GM23338 (cell line): Measurements from ENCODE around the gene SETBP1. TPM values are rescaled to one million over a fixed set of nuclear protein-coding genes. Genes with fewer than 3 reads are reported as not detected.

Source experiments
- ATAC-seq: fragments of 200-7000 bp; cut with Tn5 transposase; 3 replicates; pipeline ENCODE4 v1.9.1; 2020
- DNase-seq: peaks from one replicate; pipeline ENCODE4 v3.0.0-alpha.2; 2015; ENCODE audit warnings: low spot score
- H2AFZ ChIP-seq: fragments of 200-600 bp; sonication (generic); 2 replicates; pipeline ENCODE4 v1.8.0; 2016; ENCODE audit warnings: antibody characterized with exemption, mild to moderate bottlenecking, moderate library complexity
- H3F3A ChIP-seq: fragments of 200-600 bp; sonication (generic); replicated peaks from 2 replicates; pipeline ENCODE4 v1.8.0; 2017; ENCODE audit warnings: antibody characterized with exemption, mixed run types, low read depth
- H3K27ac ChIP-seq: fragments of 200-600 bp; sonication (generic); 2 replicates; pipeline ENCODE4 v1.6.1; 2016; ENCODE audit warnings: low read depth
- H3K27me3 ChIP-seq: fragments of 200-600 bp; sonication (generic); 2 replicates; pipeline ENCODE4 v1.8.0; 2016; ENCODE audit warnings: mild to moderate bottlenecking, mixed run types, moderate library complexity; ENCODE audit not compliant: insufficient read depth
- H3K36me3 ChIP-seq: fragments of 200-600 bp; sonication (generic); 2 replicates; pipeline ENCODE4 v1.8.0; 2016; ENCODE audit warnings: mild to moderate bottlenecking; ENCODE audit not compliant: insufficient read depth
- H3K4me1 ChIP-seq: fragments of 200-600 bp; sonication (generic); 2 replicates; pipeline ENCODE4 v1.8.0; 2016; ENCODE audit warnings: mild to moderate bottlenecking, moderate library complexity; ENCODE audit not compliant: insufficient read depth
- H3K4me2 ChIP-seq: fragments of 200-600 bp; sonication (generic); 2 replicates; pipeline ENCODE4 v1.7.1; 2017; ENCODE audit warnings: mixed run types
- H3K4me3 ChIP-seq: fragments of 200-600 bp; sonication (generic); 2 replicates; pipeline ENCODE4 v1.6.1; 2016; ENCODE audit warnings: mixed run types
- H3K79me2 ChIP-seq: fragments of 200-600 bp; sonication (generic); replicated peaks from 2 replicates; pipeline ENCODE4 v1.8.0; 2017; ENCODE audit warnings: mild to moderate bottlenecking; ENCODE audit not compliant: insufficient read depth
- H3K9me2 ChIP-seq: fragments of 200-600 bp; sonication (generic); 2 replicates; pipeline ENCODE4 v1.8.0; 2017; ENCODE audit not compliant: insufficient read depth
- H4K20me1 ChIP-seq: fragments of 200-600 bp; sonication (generic); replicated peaks from 2 replicates; pipeline ENCODE4 v1.8.0; 2017; ENCODE audit warnings: mild to moderate bottlenecking; ENCODE audit not compliant: insufficient read depth
- H3K27ac Mint-ChIP-seq: 2 replicates; pipeline ENCODE4 v1.8.0; 2020; ENCODE audit warnings: inconsistent platforms, mild to moderate bottlenecking, moderate library complexity, mixed read lengths
- H3K27me3 Mint-ChIP-seq: 3 replicates; pipeline ENCODE4 v1.8.0; 2022; ENCODE audit warnings: low read depth, mild to moderate bottlenecking, moderate library complexity, mixed read lengths, inconsistent platforms; ENCODE audit not compliant: insufficient read depth, poor library complexity
- H3K36me3 Mint-ChIP-seq: 3 replicates; pipeline ENCODE4 v1.8.0; 2021; ENCODE audit warnings: low read depth, mild to moderate bottlenecking, inconsistent platforms, moderate library complexity, mixed read lengths
- H3K4me1 Mint-ChIP-seq: 3 replicates; pipeline ENCODE4 v1.8.0; 2020; ENCODE audit warnings: mild to moderate bottlenecking, inconsistent platforms, mixed read lengths
- H3K4me3 Mint-ChIP-seq: 3 replicates; pipeline ENCODE4 v1.8.0; 2021; ENCODE audit warnings: moderate library complexity, mild to moderate bottlenecking, inconsistent platforms, mixed read lengths
- H3K9me3 Mint-ChIP-seq: 3 replicates; pipeline ENCODE4 v1.8.0; 2020; ENCODE audit warnings: moderate library complexity, mild to moderate bottlenecking, inconsistent platforms, mixed read lengths
- CREB1 ChIP-seq: fragments of 250-450 bp; sonication (Bioruptor Pico); IDR thresholded peaks from 2 replicates; pipeline ENCODE4 v1.5.0; 2020; ENCODE audit warnings: low read depth, mild to moderate bottlenecking, moderate library complexity
- EZH2 ChIP-seq: fragments of 200-600 bp; sonication (generic); IDR thresholded peaks from one replicate; pipeline ENCODE4 v1.8.0; 2017; ENCODE audit warnings: antibody characterized with exemption, mild to moderate bottlenecking, low read depth; ENCODE audit not compliant: unreplicated experiment
- JUNB ChIP-seq: IDR thresholded peaks from one replicate; pipeline ENCODE4 v1.6.1; 2016; ENCODE audit warnings: antibody characterized with exemption; ENCODE audit not compliant: unreplicated experiment
- POLR2AphosphoS5 ChIP-seq: IDR thresholded peaks from 2 replicates; pipeline ENCODE4 v1.6.1; 2016; ENCODE audit warnings: antibody characterized with exemption, low read depth
- ZNF114 ChIP-seq: fragments of 250-450 bp; sonication (Bioruptor Pico); IDR thresholded peaks from 2 replicates; pipeline ENCODE4 v1.5.0; 2020; ENCODE audit warnings: mild to moderate bottlenecking, moderate library complexity
- ZNF331 ChIP-seq: fragments of 250-450 bp; sonication (Bioruptor Pico); IDR thresholded peaks from 2 replicates; pipeline ENCODE4 v1.5.0; 2020; ENCODE audit warnings: low read depth, mild to moderate bottlenecking, moderate library complexity
- ZNF462 ChIP-seq: fragments of 250-450 bp; sonication (Bioruptor Pico); IDR thresholded peaks from 2 replicates; pipeline ENCODE4 v1.5.0; 2020; ENCODE audit warnings: mild to moderate bottlenecking, moderate library complexity
- polyA plus RNA-seq: library from polyadenylated mRNA; unstranded; fragments of >200 nt; fragmentation: Nextera tagmentation; extraction: Ambion mirVana; gene quantifications from 2 replicates; pipeline ENCODE4 v1.2.1, GENCODE V29; 2016
- total RNA-seq: library from RNA; depleted of rRNA; stranded (reverse); fragments of >200 nt; shearing (Covaris generic); gene quantifications from 2 replicates; pipeline ENCODE4 v1.2.3, GENCODE V29; 2014
- TF ChIP-seq, protein P1 (sequence below): IDR thresholded peaks from one replicate; pipeline ENCODE4 v1.6.1; 2018; ENCODE audit warnings: antibody characterized with exemption; ENCODE audit not compliant: unreplicated experiment
- TF ChIP-seq, protein P2 (sequence below), 2 experiments: fragments of 200-600 bp in 1 of 2; sonication (generic) in 1 of 2; conservative IDR thresholded peaks; 2 replicates each; pipeline versions ENCODE4 v1.5.1 to v1.6.1; 2016 to 2017; ENCODE audit warnings: antibody characterized with exemption in 2 of 2, low read depth in 2 of 2, mild to moderate bottlenecking in 2 of 2, moderate library complexity in 1 of 2

SETBP1 gene
- total and polyA plus RNA-seq, 2 experiments from 2014 or later = 1.6 to 5.5 TPM

DNA sequence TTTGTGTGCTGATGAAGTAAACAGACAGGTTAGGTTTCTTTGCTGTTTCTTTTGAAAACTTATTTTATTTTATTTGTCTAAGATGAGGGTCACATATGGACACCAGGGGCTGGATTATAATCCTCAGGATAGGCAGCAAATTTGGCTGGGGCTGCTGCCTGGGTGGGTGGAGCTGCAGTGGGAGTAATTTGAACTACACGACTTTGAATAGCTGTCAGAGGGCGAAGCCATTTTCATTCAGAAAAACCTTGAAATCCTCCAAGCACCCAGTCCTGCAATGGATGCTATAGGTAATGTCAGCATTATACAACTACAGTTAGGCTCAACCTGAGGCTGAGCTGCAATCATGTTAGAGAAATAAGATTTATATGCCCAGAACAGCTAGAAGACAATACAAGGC lies 16.6 kb downstream of the SETBP1 start:
- Mint-ChIP-seq H3K4me3 (no peak overlapping the region), H3K4me1 (peaks cover 48% of the 10 kb centered on the region), H3K9me3 (peaks cover 3% of the 10 kb centered on the region; the same call in 1 of the 3 replicates), H3K27me3 (no peaks in the 10 kb centered on the region), H3K27ac (peak overlapping the region; percentile 55; the same call in 1 of the 2 replicates), H3K36me3 (peaks cover 7% of the 10 kb centered on the region; the same call in 2 of the 3 replicates)
- H3K4me2 ChIP-seq = peak overlapping the region; percentile 65
- ATAC-seq (peak; percentile 50), DNase-seq (no peak)
- H3K4me3 ChIP-seq = 0 out of 2 replicates have a peak overlapping the region, but pooled peaks have one; percentile 21
- H3K9me2 ChIP-seq = no peaks in the 10 kb centered on the region; the same call in 1 of the 2 replicates
- H3K79me2 ChIP-seq = peaks cover 7% of the 10 kb centered on the region; the same call in 1 of the 2 replicates
- no peaks in the 10 kb centered on the region for H3F3A ChIP-seq
- H3K36me3 ChIP-seq = no peaks in the 10 kb centered on the region
- TF ChIP-seq POLR2AphosphoS5 (no peak), CREB1 (CRISPR knock-in tag) (no peak), EZH2 (no peak), ZNF331 (no peak), JUNB (no peak), ZNF462 (no peak), ZNF114 (no peak)
- TF ChIP-seq, protein P1, sequence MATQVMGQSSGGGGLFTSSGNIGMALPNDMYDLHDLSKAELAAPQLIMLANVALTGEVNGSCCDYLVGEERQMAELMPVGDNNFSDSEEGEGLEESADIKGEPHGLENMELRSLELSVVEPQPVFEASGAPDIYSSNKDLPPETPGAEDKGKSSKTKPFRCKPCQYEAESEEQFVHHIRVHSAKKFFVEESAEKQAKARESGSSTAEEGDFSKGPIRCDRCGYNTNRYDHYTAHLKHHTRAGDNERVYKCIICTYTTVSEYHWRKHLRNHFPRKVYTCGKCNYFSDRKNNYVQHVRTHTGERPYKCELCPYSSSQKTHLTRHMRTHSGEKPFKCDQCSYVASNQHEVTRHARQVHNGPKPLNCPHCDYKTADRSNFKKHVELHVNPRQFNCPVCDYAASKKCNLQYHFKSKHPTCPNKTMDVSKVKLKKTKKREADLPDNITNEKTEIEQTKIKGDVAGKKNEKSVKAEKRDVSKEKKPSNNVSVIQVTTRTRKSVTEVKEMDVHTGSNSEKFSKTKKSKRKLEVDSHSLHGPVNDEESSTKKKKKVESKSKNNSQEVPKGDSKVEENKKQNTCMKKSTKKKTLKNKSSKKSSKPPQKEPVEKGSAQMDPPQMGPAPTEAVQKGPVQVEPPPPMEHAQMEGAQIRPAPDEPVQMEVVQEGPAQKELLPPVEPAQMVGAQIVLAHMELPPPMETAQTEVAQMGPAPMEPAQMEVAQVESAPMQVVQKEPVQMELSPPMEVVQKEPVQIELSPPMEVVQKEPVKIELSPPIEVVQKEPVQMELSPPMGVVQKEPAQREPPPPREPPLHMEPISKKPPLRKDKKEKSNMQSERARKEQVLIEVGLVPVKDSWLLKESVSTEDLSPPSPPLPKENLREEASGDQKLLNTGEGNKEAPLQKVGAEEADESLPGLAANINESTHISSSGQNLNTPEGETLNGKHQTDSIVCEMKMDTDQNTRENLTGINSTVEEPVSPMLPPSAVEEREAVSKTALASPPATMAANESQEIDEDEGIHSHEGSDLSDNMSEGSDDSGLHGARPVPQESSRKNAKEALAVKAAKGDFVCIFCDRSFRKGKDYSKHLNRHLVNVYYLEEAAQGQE = no peak
- TF ChIP-seq, protein P2, sequence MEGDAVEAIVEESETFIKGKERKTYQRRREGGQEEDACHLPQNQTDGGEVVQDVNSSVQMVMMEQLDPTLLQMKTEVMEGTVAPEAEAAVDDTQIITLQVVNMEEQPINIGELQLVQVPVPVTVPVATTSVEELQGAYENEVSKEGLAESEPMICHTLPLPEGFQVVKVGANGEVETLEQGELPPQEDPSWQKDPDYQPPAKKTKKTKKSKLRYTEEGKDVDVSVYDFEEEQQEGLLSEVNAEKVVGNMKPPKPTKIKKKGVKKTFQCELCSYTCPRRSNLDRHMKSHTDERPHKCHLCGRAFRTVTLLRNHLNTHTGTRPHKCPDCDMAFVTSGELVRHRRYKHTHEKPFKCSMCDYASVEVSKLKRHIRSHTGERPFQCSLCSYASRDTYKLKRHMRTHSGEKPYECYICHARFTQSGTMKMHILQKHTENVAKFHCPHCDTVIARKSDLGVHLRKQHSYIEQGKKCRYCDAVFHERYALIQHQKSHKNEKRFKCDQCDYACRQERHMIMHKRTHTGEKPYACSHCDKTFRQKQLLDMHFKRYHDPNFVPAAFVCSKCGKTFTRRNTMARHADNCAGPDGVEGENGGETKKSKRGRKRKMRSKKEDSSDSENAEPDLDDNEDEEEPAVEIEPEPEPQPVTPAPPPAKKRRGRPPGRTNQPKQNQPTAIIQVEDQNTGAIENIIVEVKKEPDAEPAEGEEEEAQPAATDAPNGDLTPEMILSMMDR (conservative IDR thresholded peaks at IDR 0.05; ENCODE audit: low read depth in 2 of 2) = no peak
- H3K27ac ChIP-seq = peak overlapping the region; percentile 80; the same call in 1 of the 2 replicates
- H4K20me1 ChIP-seq = no peaks in the 10 kb centered on the region
- no peaks in the 10 kb centered on the region for H3K27me3 ChIP-seq
- H2AFZ ChIP-seq = peak overlapping the region; percentile 83
- peaks cover 28% of the 10 kb centered on the region for H3K4me1 ChIP-seq
